H1 (cell line): ENCODE data around the gene LY6G6D. TPM values are rescaled to one million over a fixed set of nuclear protein-coding genes. Genes with fewer than 3 reads are reported as not detected.

Experiments
- BCL11A ChIP-seq, 2 experiments: IDR thresholded peaks; one replicate each; pipeline ENCODE4 v1.6.1; 2011; ENCODE audit warnings: low read depth in 2 of 2, low read length in 2 of 2, mild to moderate bottlenecking in 2 of 2
- EGR1 ChIP-seq: IDR thresholded peaks from 2 replicates; pipeline ENCODE4 v1.6.1; 2011; ENCODE audit warnings: low read depth, low read length, borderline replicate concordance
- KDM5A ChIP-seq: fragments of 200-600 bp; IDR thresholded peaks from 2 replicates; pipeline ENCODE4 v1.7.1; 2012; ENCODE audit warnings: mild to moderate bottlenecking, low read length, inconsistent platforms, mixed read lengths
- polyA plus RNA-seq, 7 experiments: library from polyadenylated mRNA; depleted of rRNA in 3 of 7; stranded (reverse) in 5 of 7; unstranded in 2 of 7; fragments of >200 nt in 5 of 7; fragments of 200-250 nt in 2 of 7; gene quantifications; 1 replicate in 5 of 7; 2 replicates in 1 of 7; 4 replicates in 1 of 7; pipeline versions ENCODE4 v1.2.1 to v1.2.3, GENCODE V29; 2011 to 2013; ENCODE audit warnings: missing spikeins in 2 of 7, mixed read lengths in 2 of 7
- total RNA-seq: library from RNA; stranded (reverse); fragmentation: NEBNext Ultra II Directional; extraction: Animal tissue kit (Norgen Biotek cat#: 25700); gene quantifications from 2 replicates; pipeline ENCODE4 v1.2.1, GENCODE V29; 2021

LY6G6D gene
- total and polyA plus RNA-seq, 2 of the 8 experiments (the other 6 are each of a cell fraction or from before 2014, with no cell fraction given): 1.8 TPM; not detected in 1

DNA sequence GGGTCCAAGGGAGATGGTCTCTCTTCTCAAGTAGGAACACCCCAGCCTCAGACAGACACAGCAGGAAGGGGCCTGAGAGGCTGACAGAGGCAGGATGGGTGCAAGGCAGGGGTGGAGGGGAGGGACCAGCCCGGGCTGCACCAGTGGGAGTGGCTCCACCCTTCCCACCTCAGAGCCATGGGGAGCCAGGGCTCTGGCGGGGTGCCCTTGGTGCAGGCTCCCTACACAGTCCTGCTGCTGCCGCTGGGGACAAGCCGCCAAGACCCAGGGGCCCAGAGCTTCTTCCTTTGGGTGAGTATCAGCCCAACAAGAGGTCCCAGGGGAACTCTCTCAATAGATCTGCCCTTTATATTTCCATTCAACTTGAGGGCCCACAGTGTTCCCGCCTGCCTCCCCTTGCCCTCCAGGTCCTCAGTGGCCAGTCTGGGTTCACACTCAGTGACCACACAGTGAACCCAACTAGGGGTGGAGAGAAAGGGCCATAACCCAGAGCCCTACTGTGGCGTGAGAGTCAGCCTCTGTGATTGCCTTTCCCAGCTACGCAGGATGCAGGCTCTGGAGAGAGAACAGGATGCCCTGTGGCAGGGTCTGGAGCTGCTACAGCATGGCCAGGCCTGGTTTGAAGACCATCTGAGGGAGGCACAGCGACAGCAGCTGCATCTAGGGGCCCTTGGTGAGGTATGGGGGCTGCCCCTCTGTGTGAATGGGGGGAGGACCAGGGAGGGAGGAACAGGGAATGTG lies 47.9 kb downstream of the LY6G6D start (continued):
- TF ChIP-seq EGR1: no peak
- no peak for TF ChIP-seq BCL11A (IDR thresholded peaks at IDR 0.05; ENCODE audit: low read depth in 2 of 2, low read length in 2 of 2)
- no peak for TF ChIP-seq KDM5A
